ENCODE results near the gene PRADC1. TPM values are rescaled to one million over a fixed set of nuclear protein-coding genes. Genes with fewer than 3 reads are reported as not detected.

Gene PRADC1
- 10 to 100 TPM; 14.3 to 65.2 (median 33.2) TPM for total RNA-seq

- H3K36me3 ChIP-seq: peaks cover 0 to 5% of the 10 kb centered on the region in 2 donors
- no peaks in the 10 kb centered on the region for H3K27me3 ChIP-seq
- 0% methylated on average over 11 to 38 of the region's 67 CpGs for WGBS, 2 donors
- intact Hi-C loops (cut with DNase I): loop anchor here (10.0 kb wide), 1 partner anchor 159 kb away; the partner anchor contains the start of gene SFXN5
- DNase-seq: peak; percentile 100
- peaks cover 12 to 13% of the 10 kb centered on the region in 2 donors for H3K4me1 ChIP-seq
- H3K4me3 ChIP-seq (replicated peaks in 1 of 3): peak within 1 kb of the TSS; percentile 69 to 91 (median 75)
- peak within 1 kb of the TSS; percentile 83 to 99 (median 89) for H3K27ac ChIP-seq
- no peaks in the 10 kb centered on the region for H3K9me3 ChIP-seq
- TF ChIP-seq POLR2A (IDR thresholded peaks at IDR 0.05): peak in 1 of 2 donors; percentile 79
- TF ChIP-seq CTCF (IDR thresholded peaks at IDR 0.05): no peak
Observed at GRCh38 chr2:73233154-73233931, at the start of gene PRADC1. PRADC1 (minus strand) TSS chr2:73233239; CDS start chr2:73233160, 79 bp downstream.

DNA sequence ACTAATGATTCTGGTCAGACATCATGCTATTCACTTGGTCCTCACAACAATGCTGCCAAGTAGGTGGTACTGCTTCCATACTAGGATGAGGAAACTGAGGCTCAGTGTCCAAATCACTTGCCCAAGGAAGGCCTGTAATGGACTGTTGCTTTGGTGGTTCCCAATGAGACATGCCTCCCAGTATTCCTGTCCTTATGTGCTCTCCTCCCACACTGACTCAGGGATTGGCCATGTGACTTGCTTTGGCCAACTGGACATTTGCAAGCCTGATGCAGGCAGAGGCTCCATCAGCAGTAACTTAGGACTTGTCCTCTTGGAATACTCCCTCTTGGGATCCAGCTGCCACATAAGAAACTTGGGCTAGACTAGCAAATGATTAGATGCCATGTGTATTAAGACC, 48.2 kb upstream of the PRADC1 start:
- Histone ChIP-seq H3K4me1 (peaks cover 6 to 16% of the 10 kb centered on the region in 2 donors), H3K27me3 (no peaks in the 10 kb centered on the region), H3K36me3 (no peaks in the 10 kb centered on the region), H3K27ac (no peak overlapping the region), H3K9me3 (no peaks in the 10 kb centered on the region), H3K4me3 (replicated peaks in 1 of 3) (no peak overlapping the region)
- intact Hi-C loops (cut with DNase I): no loop called here
- TF ChIP-seq POLR2A (IDR thresholded peaks at IDR 0.05): no peak
- no peak for DNase-seq

DNA sequence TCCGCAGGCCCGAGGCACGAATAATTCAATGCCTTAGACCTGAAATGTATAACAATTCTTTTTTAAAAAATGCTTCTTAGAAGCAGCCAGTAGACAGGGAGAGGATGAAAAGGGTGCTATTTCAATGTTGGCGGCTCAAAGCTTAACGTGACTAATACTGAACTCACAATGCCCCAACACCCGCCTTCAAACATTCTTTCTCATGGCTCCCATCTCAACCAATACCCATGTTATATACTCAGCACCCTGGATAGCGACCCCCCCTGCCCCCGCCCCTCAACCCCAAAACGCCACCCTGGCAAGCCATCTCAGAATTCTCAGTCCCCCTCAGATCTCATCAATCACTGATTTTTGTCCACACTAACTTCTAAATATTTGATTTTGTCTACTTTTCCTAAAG, 46.8 kb upstream of the PRADC1 start:
- H3K9me3 ChIP-seq: no peaks in the 10 kb centered on the region

DNA sequence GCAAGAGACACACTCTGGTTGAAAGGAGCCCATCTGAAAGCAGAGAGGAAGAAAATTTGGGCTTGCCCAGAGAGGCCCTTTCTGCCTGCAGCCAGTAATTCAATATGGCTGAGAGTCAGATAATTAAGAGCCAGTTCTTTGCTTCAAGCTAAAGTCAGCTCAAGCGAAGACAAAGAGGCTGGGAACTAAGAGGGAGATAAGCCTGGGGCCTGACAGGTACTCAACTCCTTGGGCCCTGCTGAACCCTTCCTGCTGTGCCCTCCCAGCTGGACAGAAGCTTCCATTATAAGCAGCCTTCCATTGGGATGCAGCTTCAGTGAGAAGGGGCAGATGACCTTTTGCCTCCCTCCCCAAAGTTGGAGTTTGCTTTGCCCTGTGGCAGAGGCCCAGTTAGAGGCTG, 39.2 kb upstream of the PRADC1 start:
- peaks cover 6 to 10% of the 10 kb centered on the region in 2 donors for H3K4me1 ChIP-seq
- no peak overlapping the region for H3K4me3 ChIP-seq (replicated peaks in 1 of 3)
- no peak for TF ChIP-seq CTCF (IDR thresholded peaks at IDR 0.05)
- TF ChIP-seq POLR2A (IDR thresholded peaks at IDR 0.05): no peak
- DNase-seq: no peak
- no peaks in the 10 kb centered on the region for H3K27me3 ChIP-seq
- H3K9me3 ChIP-seq: no peaks in the 10 kb centered on the region
- H3K36me3 ChIP-seq: no peaks in the 10 kb centered on the region
- H3K27ac ChIP-seq: no peak overlapping the region
- 70 to 83% methylated on average over 1 of the region's 1 CpG for WGBS, 2 donors
- intact Hi-C loops (cut with DNase I): no loop called here

More for the DNA sequence above, 46.8 kb upstream of the PRADC1 start:
- no peaks in the 10 kb centered on the region for H3K27me3 ChIP-seq
- DNase-seq: no peak
- H3K36me3 ChIP-seq: no peaks in the 10 kb centered on the region
- WGBS, 2 donors: 76 to 80% methylated on average over 9 of the region's 9 CpGs
- no peak overlapping the region for H3K4me3 ChIP-seq (replicated peaks in 1 of 3)
- no peak overlapping the region for H3K27ac ChIP-seq
- peaks cover 6 to 13% of the 10 kb centered on the region in 2 donors for H3K4me1 ChIP-seq
- intact Hi-C loops (cut with DNase I): no loop called here
- no peak for TF ChIP-seq POLR2A (IDR thresholded peaks at IDR 0.05)
- TF ChIP-seq CTCF (IDR thresholded peaks at IDR 0.05): no peak

DNA sequence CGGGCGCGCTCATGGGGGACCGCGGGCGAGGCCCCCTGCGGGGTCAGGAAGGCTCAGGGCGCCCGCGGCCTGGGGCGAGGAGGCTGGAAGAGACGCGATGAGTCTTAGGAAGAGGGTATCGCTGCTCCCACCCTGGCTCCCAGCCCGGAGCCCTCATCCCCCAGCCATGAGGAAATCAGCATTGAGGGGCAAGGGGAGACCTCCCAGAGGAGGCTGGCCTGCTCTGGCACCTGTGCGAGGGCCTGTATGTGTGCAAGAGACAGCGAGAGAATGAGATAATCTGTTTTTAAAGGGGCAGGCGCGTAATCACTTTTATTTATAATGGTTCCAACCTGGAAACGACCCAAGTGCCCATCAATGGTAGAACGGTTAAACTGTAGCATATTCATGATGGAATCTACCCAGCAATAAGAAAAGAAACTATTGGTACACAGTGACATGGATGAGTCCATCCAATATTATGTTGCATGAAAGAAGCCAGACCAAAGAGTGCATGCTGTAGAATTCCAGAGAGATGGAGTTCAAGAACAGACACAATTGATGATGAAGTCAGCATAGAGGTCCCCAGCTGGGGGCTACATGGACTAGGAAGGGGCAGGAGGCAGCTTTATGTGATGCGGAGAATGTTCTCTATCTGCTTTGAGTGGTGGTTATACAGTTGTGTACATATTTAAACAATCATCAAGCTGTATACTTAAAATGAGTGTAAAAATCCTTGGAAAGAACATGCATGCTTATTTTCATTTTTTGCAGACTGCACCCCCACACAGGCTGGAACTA, 36.8 kb upstream of the PRADC1 start:
- no peak for DNase-seq
- peaks cover 6 to 10% of the 10 kb centered on the region in 2 donors for H3K4me1 ChIP-seq
- H3K4me3 ChIP-seq (replicated peaks in 1 of 3): peak overlapping the region in 1 of 3 donors; percentile 0
- intact Hi-C loops (cut with DNase I): no loop called here
- H3K27ac ChIP-seq: no peak overlapping the region
- 35 to 57% methylated on average over 7 to 13 of the region's 22 CpGs for WGBS, 2 donors
- TF ChIP-seq POLR2A (IDR thresholded peaks at IDR 0.05) (no peak), CTCF (IDR thresholded peaks at IDR 0.05) (no peak)
- H3K9me3 ChIP-seq: no peaks in the 10 kb centered on the region
- H3K27me3 ChIP-seq: no peaks in the 10 kb centered on the region
- no peaks in the 10 kb centered on the region for H3K36me3 ChIP-seq

Data from thyroid gland (tissue), 4 donors.